CD14-positive monocyte (primary cell): ENCODE data around the gene TNFAIP2. TPM values are rescaled to one million over a fixed set of nuclear protein-coding genes. Genes with fewer than 3 reads are reported as not detected.

Source experiments
- DNase-seq, 3 donors: peaks; one replicate each; pipeline ENCODE4 v3.0.0-alpha.2; 2011 to 2022
- H2AFZ ChIP-seq: 2 replicates; pipeline ENCODE4 v1.6.0; 2012; ENCODE audit warnings: mild to moderate bottlenecking, low read depth, low read length, inconsistent platforms; ENCODE audit not compliant: insufficient read depth, poor library complexity, severe bottlenecking
- H3K27ac ChIP-seq, 2 donors: 1 replicate in 1 of 2; 2 replicates in 1 of 2; pipeline ENCODE4 v1.5.1; 2012 to 2013; ENCODE audit warnings: low read length in 2 of 2, control low read depth in 1 of 2, inconsistent platforms in 1 of 2, low read depth in 1 of 2, mild to moderate bottlenecking in 1 of 2
- H3K27me3 ChIP-seq, 2 donors: one replicate each; pipeline versions ENCODE4 v1.6.0 to v1.6.1; 2011 to 2013; ENCODE audit warnings: low read length in 2 of 2; ENCODE audit not compliant: control insufficient read depth in 2 of 2, insufficient read depth in 2 of 2
- H3K36me3 ChIP-seq, 2 donors: replicated peaks in 1 of 2; 1 replicate in 1 of 2; 2 replicates in 1 of 2; pipeline versions ENCODE4 v1.5.1 to v1.6.1; 2012 to 2013; ENCODE audit warnings: low read length in 2 of 2, control low read depth in 1 of 2, inconsistent platforms in 1 of 2, mild to moderate bottlenecking in 1 of 2; ENCODE audit not compliant: insufficient read depth in 2 of 2, control insufficient read depth in 1 of 2
- H3K4me1 ChIP-seq, 2 donors: 1 replicate in 1 of 2; 2 replicates in 1 of 2; pipeline versions ENCODE4 v1.5.1 to v1.6.1; 2012 to 2013; ENCODE audit warnings: low read length in 2 of 2, control low read depth in 1 of 2, inconsistent platforms in 1 of 2, mild to moderate bottlenecking in 1 of 2, moderate library complexity in 1 of 2; ENCODE audit not compliant: insufficient read depth in 2 of 2, control insufficient read depth in 1 of 2
- H3K4me2 ChIP-seq: replicated peaks from 2 replicates; pipeline ENCODE3; 2012; ENCODE audit warnings: low read length, moderate library complexity, mild to moderate bottlenecking; ENCODE audit not compliant: poor library complexity, severe bottlenecking; ENCODE audit errors: extremely low read depth
- H3K4me3 ChIP-seq, 3 experiments: fragments of 200-600 bp in 1 of 3; sonication (generic) in 1 of 3; replicated peaks in 1 of 3; 1 replicate in 2 of 3; 2 replicates in 1 of 3; pipeline ENCODE4 v1.5.1; 2011 to 2013; ENCODE audit warnings: low read length in 3 of 3, mild to moderate bottlenecking in 3 of 3, control low read depth in 2 of 3, low read depth in 2 of 3, inconsistent platforms in 1 of 3, moderate library complexity in 1 of 3
- H3K79me2 ChIP-seq: 2 replicates; pipeline ENCODE4 v1.6.0; 2012; ENCODE audit warnings: mild to moderate bottlenecking, control low read depth, inconsistent platforms, low read length, moderate library complexity; ENCODE audit not compliant: insufficient read depth
- H3K9ac ChIP-seq: 2 replicates; pipeline ENCODE4 v1.6.0; 2017; ENCODE audit warnings: low read length, mild to moderate bottlenecking; ENCODE audit not compliant: insufficient read depth, poor library complexity, severe bottlenecking
- H3K9me3 ChIP-seq, 2 donors: replicated peaks in 1 of 2; 1 replicate in 1 of 2; 2 replicates in 1 of 2; pipeline versions ENCODE4 v1.5.1 to v1.6.1; 2012 to 2013; ENCODE audit warnings: low read length in 2 of 2, control low read depth in 1 of 2; ENCODE audit not compliant: control insufficient read depth in 1 of 2, insufficient read depth in 1 of 2
- H4K20me1 ChIP-seq: 2 replicates; pipeline ENCODE4 v1.6.0; 2012; ENCODE audit warnings: mild to moderate bottlenecking, low read length, control low read depth, moderate library complexity; ENCODE audit not compliant: insufficient read depth
- H3K27ac Mint-ChIP-seq, 7 donors: one replicate each; pipeline ENCODE4 v1.8.0; 2020; ENCODE audit warnings: mild to moderate bottlenecking in 7 of 7, mixed read lengths in 7 of 7, moderate library complexity in 6 of 7, inconsistent platforms in 2 of 7
- H3K27me3 Mint-ChIP-seq, 3 donors: one replicate each; pipeline ENCODE4 v1.8.0; 2021 to 2022; ENCODE audit warnings: low read depth in 3 of 3, mild to moderate bottlenecking in 3 of 3, mixed read lengths in 3 of 3, moderate library complexity in 3 of 3, inconsistent platforms in 1 of 3
- H3K36me3 Mint-ChIP-seq, 2 donors: one replicate each; pipeline ENCODE4 v1.8.0; 2020; ENCODE audit warnings: mixed read lengths in 2 of 2, inconsistent platforms in 1 of 2, mild to moderate bottlenecking in 1 of 2
- H3K4me1 Mint-ChIP-seq: one replicate; pipeline ENCODE4 v1.8.0; 2020; ENCODE audit warnings: mild to moderate bottlenecking, mixed read lengths
- H3K4me3 Mint-ChIP-seq, 2 donors: one replicate each; pipeline ENCODE4 v1.8.0; 2020; ENCODE audit warnings: mild to moderate bottlenecking in 2 of 2, mixed read lengths in 2 of 2, moderate library complexity in 1 of 2
- H3K9me3 Mint-ChIP-seq, 7 donors: one replicate each; pipeline ENCODE4 v1.8.0; 2020 to 2022; ENCODE audit warnings: mixed read lengths in 7 of 7, mild to moderate bottlenecking in 6 of 7, moderate library complexity in 6 of 7, inconsistent platforms in 2 of 7
- WGBS: methylation state at CpG from one replicate; pipeline ENCODE4 v1.1.5; 2013; ENCODE audit warnings: missing lambda C conversion rate; ENCODE audit not compliant: insufficient coverage; 5-methylcytosine and 5-hydroxymethylcytosine counted together
- intact Hi-C, 2 donors: fragments of 100-400 bp; cut with micrococcal nuclease; formaldehyde crosslinking; loops; one replicate each; pipeline versions ENCODE4 v1.15.0 to v1.15.1; 2023
- polyA plus RNA-seq, 3 donors: library from polyadenylated mRNA; depleted of rRNA in 1 of 3; unstranded in 2 of 3; stranded (reverse) in 1 of 3; fragments of 300-500 nt in 2 of 3; fragments of >200 nt in 1 of 3; fragmentation: Illumina TruSeq in 2 of 3; gene quantifications; 1 replicate in 2 of 3; 2 replicates in 1 of 3; pipeline ENCODE4 v1.2.3, GENCODE V29; 2012 to 2021
- TF ChIP-seq, protein P1 (sequence below): fragments of 200-600 bp; IDR thresholded peaks from one replicate; pipeline ENCODE4 v1.8.0; 2022; ENCODE audit warnings: antibody characterized with exemption, mild to moderate bottlenecking

The TNFAIP2 gene
- polyA plus RNA-seq, 3 donors: 41.5 to 1,807 (median 50.8) TPM

DNA sequence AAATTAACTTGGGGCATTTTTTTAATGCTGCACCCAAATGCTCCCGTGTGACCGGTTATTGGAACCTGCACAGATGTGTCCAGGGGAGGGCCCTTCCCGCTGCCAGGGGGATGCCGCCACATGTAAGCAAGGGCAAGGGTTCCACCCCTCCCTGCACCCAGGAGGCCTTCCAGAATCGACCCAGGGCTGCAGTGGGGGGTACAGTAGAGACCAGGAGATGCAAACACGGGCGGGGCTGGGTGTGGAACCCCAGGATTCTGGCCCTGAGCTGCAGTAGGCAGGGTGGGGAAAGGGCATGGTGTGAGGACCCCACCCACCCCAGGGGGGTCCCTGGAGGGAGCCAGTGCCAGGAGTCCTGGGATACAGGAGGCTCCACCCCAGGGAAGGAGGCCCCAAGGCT lies 54.1 kb downstream of the TNFAIP2 start:
- Mint-ChIP-seq H3K9me3 (peaks cover 12 to 40% (median 18%) of the 10 kb centered on the region in 7 donors), H3K4me3 (no peak overlapping the region), H3K27ac (no peak overlapping the region), H3K36me3 (no peaks in the 10 kb centered on the region), H3K27me3 (peaks cover 0 to 11% (median 6%) of the 10 kb centered on the region in 3 donors), H3K4me1 (no peaks in the 10 kb centered on the region)
- H3K9me3 ChIP-seq: peaks cover 6 to 16% of the 10 kb centered on the region in 2 donors
- H3K4me1 ChIP-seq: no peaks in the 10 kb centered on the region
- H3K4me2 ChIP-seq: no peak overlapping the region
- TF ChIP-seq, protein P1, sequence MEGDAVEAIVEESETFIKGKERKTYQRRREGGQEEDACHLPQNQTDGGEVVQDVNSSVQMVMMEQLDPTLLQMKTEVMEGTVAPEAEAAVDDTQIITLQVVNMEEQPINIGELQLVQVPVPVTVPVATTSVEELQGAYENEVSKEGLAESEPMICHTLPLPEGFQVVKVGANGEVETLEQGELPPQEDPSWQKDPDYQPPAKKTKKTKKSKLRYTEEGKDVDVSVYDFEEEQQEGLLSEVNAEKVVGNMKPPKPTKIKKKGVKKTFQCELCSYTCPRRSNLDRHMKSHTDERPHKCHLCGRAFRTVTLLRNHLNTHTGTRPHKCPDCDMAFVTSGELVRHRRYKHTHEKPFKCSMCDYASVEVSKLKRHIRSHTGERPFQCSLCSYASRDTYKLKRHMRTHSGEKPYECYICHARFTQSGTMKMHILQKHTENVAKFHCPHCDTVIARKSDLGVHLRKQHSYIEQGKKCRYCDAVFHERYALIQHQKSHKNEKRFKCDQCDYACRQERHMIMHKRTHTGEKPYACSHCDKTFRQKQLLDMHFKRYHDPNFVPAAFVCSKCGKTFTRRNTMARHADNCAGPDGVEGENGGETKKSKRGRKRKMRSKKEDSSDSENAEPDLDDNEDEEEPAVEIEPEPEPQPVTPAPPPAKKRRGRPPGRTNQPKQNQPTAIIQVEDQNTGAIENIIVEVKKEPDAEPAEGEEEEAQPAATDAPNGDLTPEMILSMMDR: no peak
- H3K36me3 ChIP-seq: no peaks in the 10 kb centered on the region
- WGBS: 100% methylated on average over 1 of the region's 7 CpGs
- H3K9ac ChIP-seq: no peak overlapping the region
- H3K27me3 ChIP-seq: no peaks in the 10 kb centered on the region
- intact Hi-C loops: no loop called here
- no peak overlapping the region for H3K27ac ChIP-seq
- H4K20me1 ChIP-seq: no peaks in the 10 kb centered on the region
- no peak overlapping the region for H2AFZ ChIP-seq
- no peak overlapping the region for H3K4me3 ChIP-seq
- no peaks in the 10 kb centered on the region for H3K79me2 ChIP-seq
- DNase-seq: no peak

DNA sequence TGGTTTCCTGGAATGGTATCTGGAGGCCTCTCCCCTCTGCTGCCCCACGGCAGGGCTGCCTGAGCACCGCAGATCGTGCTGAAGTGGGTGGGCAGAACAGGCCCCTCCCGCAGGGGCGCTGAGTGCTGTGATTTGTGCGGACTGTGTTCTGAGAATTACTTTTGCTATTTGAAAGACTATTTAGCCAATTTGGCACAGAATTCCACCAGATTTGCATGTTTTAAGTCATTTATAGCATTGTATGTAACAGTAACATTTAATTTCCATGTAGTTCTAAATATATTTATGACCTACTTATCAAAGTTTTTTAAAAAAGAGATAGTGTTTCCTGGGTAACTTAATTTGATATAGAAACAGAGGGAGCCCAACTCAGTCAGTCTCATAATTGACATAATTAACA lies 55.3 kb downstream of the TNFAIP2 start:
- Histone ChIP-seq H4K20me1 (no peaks in the 10 kb centered on the region), H3K79me2 (no peaks in the 10 kb centered on the region), H3K4me3 (no peak overlapping the region), H3K27ac (no peak overlapping the region), H3K36me3 (no peaks in the 10 kb centered on the region), H3K27me3 (no peaks in the 10 kb centered on the region), H3K4me1 (no peaks in the 10 kb centered on the region), H2AFZ (no peak overlapping the region), H3K4me2 (no peak overlapping the region), H3K9ac (no peak overlapping the region), H3K9me3 (peaks cover 2 to 11% of the 10 kb centered on the region in 2 donors)
- DNase-seq: no peak
- no peak overlapping the region for H3K4me3 Mint-ChIP-seq
- TF ChIP-seq, protein P1: no peak
- no peaks in the 10 kb centered on the region for H3K36me3 Mint-ChIP-seq
- no CpG with 5 or more reads among the region's 6 CpGs for WGBS
- peaks cover 0 to 9% (median 8%) of the 10 kb centered on the region in 3 donors for H3K27me3 Mint-ChIP-seq
- H3K27ac Mint-ChIP-seq: no peak overlapping the region
- H3K4me1 Mint-ChIP-seq: no peaks in the 10 kb centered on the region
- peaks cover 11 to 30% (median 16%) of the 10 kb centered on the region in 7 donors for H3K9me3 Mint-ChIP-seq
- intact Hi-C loops: no loop called here
